GM12878 (cell line): Measurements from ENCODE around the gene CCDC187.

Experiments
- EGR1 ChIP-seq, 2 experiments: IDR thresholded peaks; 1 replicate in 1 of 2; 2 replicates in 1 of 2; pipeline ENCODE4 v1.6.1; 2011 to 2012; ENCODE audit warnings: low read depth in 2 of 2, low read length in 2 of 2, borderline replicate concordance in 1 of 2, mild to moderate bottlenecking in 1 of 2, moderate library complexity in 1 of 2
- EZH2 ChIP-seq: IDR thresholded peaks from 2 replicates; pipeline ENCODE4 v1.6.1; 2012; ENCODE audit warnings: low read depth, mild to moderate bottlenecking, control low read depth, inconsistent platforms, low read length, borderline replicate concordance; ENCODE audit not compliant: control insufficient read depth
- GABPA ChIP-seq: IDR thresholded peaks from 2 replicates; pipeline ENCODE4 v1.6.1; 2014; ENCODE audit warnings: antibody characterized with exemption, low read depth, mild to moderate bottlenecking, inconsistent platforms
- MLLT1 ChIP-seq: fragments of 450-650 bp; IDR thresholded peaks from 2 replicates; pipeline ENCODE4 v1.6.1; 2016; ENCODE audit warnings: mild to moderate bottlenecking
- MXI1 ChIP-seq: fragments of 150-350 bp; IDR thresholded peaks from 2 replicates; pipeline ENCODE4 v1.6.1; 2011; ENCODE audit warnings: low read depth, mild to moderate bottlenecking, inconsistent platforms, low read length, improper control_type of control experiment
- POLR2A ChIP-seq: IDR thresholded peaks from 2 replicates; pipeline ENCODE4 v1.6.1; 2011; ENCODE audit warnings: low read depth, mild to moderate bottlenecking, low read length
- POLR2AphosphoS5 ChIP-seq: IDR thresholded peaks from 2 replicates; pipeline ENCODE4 v1.6.1; 2011; ENCODE audit warnings: mild to moderate bottlenecking, low read length, inconsistent platforms
- TAF1 ChIP-seq: IDR thresholded peaks from 2 replicates; pipeline ENCODE4 v1.6.1; 2011; ENCODE audit warnings: mild to moderate bottlenecking, low read depth, low read length, borderline replicate concordance
- ZNF207 ChIP-seq: fragments of 450-650 bp; IDR thresholded peaks from 2 replicates; pipeline ENCODE4 v1.6.1; 2014; ENCODE audit warnings: antibody characterized with exemption, mild to moderate bottlenecking, borderline replicate concordance
- ZNF274 ChIP-seq: IDR thresholded peaks from one replicate; pipeline ENCODE4 v1.8.0; 2011; ENCODE audit not compliant: insufficient read length, insufficient read depth
- TF ChIP-seq, protein P1 (sequence below), 3 experiments: IDR thresholded peaks in 2 of 3; conservative IDR thresholded peaks in 1 of 3; 2 replicates each; pipeline ENCODE4 v1.5.1; 2011; ENCODE audit warnings: low read depth in 3 of 3, low read length in 3 of 3, mild to moderate bottlenecking in 3 of 3, control low read depth in 2 of 3, moderate library complexity in 2 of 3, inconsistent platforms in 1 of 3, mixed read lengths in 1 of 3; ENCODE audit not compliant: control insufficient read depth in 2 of 3, insufficient read depth in 1 of 3; ENCODE audit errors: extremely low read depth in 1 of 3

- no peak for TF ChIP-seq EGR1 (IDR thresholded peaks at IDR 0.05; ENCODE audit: borderline replicate concordance in 1 of 2, low read depth in 2 of 2, low read length in 2 of 2)
- no peak for TF ChIP-seq ZNF207
- no peak for TF ChIP-seq POLR2AphosphoS5
- TF ChIP-seq POLR2A, result no peak
- TF ChIP-seq, protein P1, sequence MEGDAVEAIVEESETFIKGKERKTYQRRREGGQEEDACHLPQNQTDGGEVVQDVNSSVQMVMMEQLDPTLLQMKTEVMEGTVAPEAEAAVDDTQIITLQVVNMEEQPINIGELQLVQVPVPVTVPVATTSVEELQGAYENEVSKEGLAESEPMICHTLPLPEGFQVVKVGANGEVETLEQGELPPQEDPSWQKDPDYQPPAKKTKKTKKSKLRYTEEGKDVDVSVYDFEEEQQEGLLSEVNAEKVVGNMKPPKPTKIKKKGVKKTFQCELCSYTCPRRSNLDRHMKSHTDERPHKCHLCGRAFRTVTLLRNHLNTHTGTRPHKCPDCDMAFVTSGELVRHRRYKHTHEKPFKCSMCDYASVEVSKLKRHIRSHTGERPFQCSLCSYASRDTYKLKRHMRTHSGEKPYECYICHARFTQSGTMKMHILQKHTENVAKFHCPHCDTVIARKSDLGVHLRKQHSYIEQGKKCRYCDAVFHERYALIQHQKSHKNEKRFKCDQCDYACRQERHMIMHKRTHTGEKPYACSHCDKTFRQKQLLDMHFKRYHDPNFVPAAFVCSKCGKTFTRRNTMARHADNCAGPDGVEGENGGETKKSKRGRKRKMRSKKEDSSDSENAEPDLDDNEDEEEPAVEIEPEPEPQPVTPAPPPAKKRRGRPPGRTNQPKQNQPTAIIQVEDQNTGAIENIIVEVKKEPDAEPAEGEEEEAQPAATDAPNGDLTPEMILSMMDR (IDR thresholded peaks at IDR 0.05 in 2 of 3, conservative IDR thresholded peaks at IDR 0.05 in 1 of 3; ENCODE audit: control insufficient read depth in 2 of 3, extremely low read depth in 1 of 3, insufficient read depth in 1 of 3, low read depth in 3 of 3, low read length in 3 of 3), result no peak
- TF ChIP-seq MLLT1, result no peak
- no peak for TF ChIP-seq GABPA
- TF ChIP-seq EZH2, result no peak
- no peak for TF ChIP-seq ZNF274
- no peak for TF ChIP-seq TAF1
- TF ChIP-seq MXI1, result no peak
Observed at GRCh38 chr9:136205707-136205992, 98.2 kb downstream of the CCDC187 start.
